ENCODE data around the gene CTSF.
A peak's percentile ranks its signal among the peaks of the same experiment; 100 is the strongest.
"Not testable (repeated sequence)": the region's sequence is repeated elsewhere in the genome, so short reads cannot be mapped to it uniquely, and the experiment has no call there.

The CTSF gene

DNA sequence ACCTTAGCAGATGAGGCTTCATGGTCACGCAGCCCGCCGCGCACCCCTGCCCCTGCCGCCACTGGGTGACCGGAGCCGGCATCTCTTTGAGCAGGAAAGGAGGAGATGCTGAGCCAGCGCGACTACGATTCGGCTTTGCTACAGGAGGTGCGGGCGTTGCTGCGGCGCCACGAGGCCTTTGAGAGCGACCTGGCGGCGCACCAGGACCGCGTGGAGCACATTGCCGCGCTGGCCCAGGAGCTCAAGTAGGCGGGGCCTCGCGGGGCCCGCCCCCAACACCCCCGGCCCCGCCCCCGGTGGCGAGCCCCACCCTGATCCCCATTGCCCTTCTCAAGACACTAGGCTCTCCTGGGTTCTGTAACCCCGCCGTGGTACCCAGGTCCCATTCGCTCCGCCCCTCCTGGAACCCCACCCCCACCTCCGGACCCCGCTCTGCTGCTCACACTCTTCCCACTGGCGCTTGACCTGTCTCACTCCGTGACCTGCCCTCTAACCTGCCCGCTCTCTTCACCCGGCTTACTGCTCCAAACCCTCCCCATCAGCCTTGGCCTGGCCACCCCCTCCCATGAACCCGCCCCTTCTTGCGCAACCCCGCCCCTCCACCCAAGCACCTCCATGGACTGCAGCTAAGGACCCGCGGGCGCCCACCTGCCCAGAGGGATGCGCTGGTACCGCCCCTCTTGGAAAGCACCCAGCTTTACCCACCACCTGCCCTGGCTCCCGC, 9.1 kb downstream of the CTSF start:
- peak; percentile 15 for DNase-seq

DNA sequence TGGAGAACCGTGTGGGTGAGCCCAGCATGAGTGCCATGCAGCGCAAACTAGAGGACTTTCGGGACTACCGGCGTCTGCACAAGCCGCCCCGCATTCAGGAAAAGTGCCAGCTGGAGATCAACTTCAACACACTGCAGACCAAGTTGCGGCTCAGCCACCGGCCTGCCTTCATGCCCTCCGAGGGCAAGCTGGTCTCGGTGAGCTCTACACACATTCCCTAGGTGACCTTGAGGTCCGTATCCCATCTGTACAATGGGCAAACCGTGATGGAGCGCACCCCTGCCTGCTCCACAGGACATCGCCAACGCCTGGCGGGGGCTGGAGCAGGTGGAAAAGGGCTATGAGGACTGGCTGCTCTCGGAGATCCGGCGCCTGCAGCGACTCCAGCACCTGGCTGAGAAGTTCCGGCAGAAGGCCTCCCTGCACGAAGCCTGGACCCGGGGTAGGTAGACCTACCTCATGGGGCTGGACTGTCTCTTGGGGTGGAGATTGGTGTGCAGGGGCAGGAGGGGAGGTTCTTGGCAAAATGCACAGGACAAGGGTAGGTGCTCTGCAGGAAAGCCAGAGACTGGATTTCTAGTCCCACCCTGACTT, 10.6 kb downstream of the CTSF start:
- DNase-seq = no peak

DNA sequence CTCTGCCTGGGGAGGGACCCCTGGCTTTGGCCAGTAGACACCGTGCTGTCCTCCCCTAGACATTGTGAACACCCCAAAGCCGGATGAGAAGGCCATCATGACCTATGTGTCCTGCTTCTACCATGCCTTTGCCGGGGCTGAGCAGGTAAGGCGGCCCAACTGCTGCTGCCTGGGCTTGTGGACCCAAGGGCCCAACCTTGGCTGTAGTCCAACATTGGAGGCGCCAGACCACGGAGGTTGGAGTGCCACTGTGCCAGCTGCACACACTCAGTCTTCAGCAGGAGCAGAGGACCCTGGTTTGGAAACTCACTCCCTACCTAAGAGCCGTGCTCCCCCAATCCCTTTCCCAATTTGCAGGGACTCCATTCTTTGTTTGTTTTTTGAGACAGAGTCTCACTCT, 12.3 kb downstream of the CTSF start:
- no peak for DNase-seq

DNA sequence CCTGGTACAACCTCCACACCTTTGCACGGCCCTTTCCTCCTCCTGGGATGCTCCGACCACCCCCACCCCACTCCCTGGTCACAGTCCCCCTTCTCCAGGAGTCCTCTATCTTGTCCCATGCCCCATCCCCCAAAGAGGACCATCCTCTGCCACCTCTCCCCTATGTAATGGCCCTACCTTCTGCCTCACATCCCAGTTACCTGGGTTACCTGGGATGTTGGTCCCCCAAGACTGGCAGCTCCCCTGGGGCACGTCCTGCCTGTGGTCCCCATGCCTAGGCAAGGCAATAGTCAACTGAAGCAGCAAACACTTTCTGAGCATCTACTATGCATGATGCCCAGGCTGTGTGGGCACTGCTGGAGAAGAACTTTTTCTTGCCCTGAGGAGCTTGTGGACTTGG, 13.0 kb downstream of the CTSF start:
- DNase-seq = no peak

DNA sequence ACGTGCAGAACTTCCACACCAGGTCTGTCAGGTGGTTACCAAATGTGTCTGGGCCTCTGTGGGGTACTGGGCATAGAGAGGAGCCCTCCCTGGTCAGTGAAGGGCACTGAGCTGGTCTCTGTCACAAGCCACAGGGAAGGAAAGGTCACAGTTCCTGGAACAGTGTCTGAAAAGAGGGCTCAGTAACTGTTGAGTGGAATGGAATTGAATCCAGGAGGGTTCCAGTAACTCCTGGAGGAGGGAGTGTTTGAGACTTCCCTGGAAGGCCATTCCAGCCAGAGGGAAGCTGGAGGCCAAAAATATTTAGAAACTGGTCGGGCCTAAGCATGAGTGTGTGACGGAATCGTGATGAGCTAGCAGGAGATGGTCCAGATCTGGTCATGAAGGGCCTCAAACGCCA, 13.8 kb downstream of the CTSF start:
- DNase-seq = no peak

DNA sequence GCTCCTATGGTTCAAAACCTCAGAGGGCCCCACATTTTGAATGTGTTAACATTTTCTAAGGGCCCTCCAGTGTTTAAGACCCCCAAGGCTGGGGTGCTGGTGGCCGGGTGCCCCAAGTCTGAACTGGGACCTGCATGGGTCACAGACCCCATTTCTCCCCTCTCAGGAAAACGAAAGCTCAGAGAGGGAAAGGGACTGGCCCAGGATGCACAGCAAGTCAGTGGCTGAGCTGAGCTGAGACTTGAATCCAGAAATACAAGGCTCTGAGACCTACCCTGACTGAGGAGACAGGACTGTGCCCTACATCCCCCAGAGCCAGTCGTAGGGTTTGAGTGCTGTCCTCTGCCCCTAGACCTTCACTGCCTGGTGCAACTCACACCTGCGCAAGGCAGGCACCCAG, 17.5 kb downstream of the CTSF start:
- no peak for DNase-seq

DNA sequence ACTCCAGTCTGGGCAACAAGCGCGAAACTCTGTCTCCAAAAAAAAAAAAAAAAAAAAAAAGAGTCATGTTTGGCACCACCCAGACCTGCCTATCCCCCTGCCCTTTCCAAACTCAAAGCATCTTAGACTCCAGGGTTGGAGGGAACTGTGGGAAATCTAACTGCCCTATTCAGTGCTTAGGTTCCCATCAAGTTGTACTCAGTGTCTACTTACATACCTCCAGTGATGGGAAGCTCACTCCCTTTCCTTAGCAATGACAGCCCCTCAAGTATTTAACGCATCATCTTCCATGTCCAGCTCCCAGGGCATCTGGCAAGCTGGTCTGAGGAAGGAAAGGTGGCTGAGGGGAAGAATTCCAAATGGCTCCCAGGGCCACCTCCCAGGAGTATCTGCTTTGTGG, 18.7 kb downstream of the CTSF start:
- DNase-seq = no peak

DNA sequence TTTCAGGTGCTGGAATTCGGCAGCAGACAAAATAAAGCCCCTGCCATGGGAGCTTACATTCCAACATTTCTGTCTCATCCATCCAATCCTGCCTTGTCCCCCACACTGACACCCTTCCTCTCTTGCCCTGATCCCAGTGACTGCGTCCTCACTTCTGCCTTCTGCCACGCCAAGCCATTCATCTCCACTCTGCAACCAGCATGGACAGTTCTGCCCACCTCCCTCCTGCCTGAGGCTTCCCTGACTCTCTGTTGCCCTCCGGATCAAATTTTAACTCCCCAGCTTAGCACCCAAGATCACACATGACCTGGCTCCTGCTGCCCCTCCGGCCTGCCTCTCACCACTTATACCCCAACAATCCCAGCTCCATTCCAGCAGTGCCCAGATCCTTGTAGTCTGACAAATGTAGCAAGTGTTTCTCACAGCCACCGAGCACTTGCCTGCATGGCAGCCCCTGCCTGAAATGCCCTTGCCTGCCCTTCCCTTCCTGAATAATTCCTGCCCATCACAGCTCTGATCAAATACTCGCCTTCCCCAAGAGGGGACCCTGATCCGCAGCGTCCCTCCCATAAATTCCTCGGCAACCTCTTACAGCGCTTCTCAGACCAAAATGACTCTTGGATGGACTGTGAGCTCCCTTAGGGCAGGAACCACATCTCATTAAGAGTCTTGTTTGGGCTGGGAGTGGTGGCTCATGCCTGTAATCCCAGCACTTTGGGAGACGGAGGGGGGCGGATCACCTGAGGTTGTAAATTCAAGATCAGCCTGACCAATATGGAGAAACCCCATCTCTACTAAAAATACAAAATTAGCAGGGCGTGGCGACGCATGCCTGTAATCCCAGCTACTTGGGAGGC, 19.4 kb downstream of the CTSF start:
- DNase-seq = no peak

DNA sequence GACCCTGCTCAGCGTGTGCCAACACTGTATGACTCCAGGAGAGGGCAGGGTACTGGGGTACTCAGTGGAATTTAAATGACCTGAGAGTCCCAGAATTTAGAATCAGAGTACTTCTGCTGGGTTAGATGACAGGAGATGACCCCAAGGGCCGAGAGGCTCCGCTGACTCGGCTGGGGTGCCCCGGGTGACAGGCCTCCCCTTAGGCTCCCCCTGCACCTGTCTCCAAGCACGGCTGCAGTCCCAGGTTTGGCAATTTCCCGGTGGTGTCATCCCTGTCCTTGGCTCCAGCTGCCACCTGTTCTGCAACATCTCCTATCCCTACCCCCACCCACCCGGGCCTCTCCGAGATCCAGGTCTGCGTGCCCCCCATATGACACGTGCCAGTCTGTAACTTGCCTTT, 20.4 kb downstream of the CTSF start:
- no peak for DNase-seq

DNA sequence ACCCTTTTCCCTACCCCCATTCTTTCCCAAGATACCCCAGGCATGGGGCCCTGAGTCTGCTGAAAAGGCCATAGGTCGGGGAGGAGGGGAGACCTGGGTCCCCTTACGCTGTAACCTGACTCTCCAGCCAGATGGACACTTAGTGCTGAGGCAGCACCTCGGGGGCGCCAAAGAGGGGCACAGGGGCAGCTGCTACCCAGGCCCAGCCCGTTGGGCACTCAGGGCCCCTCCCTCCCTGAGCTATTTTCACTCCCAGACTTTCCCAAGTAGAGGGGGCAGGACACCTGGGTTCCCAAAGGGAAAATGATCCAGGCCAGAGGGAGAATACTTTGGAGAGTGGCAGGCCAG, 20.8 kb downstream of the CTSF start:
- no peak for DNase-seq

DNA sequence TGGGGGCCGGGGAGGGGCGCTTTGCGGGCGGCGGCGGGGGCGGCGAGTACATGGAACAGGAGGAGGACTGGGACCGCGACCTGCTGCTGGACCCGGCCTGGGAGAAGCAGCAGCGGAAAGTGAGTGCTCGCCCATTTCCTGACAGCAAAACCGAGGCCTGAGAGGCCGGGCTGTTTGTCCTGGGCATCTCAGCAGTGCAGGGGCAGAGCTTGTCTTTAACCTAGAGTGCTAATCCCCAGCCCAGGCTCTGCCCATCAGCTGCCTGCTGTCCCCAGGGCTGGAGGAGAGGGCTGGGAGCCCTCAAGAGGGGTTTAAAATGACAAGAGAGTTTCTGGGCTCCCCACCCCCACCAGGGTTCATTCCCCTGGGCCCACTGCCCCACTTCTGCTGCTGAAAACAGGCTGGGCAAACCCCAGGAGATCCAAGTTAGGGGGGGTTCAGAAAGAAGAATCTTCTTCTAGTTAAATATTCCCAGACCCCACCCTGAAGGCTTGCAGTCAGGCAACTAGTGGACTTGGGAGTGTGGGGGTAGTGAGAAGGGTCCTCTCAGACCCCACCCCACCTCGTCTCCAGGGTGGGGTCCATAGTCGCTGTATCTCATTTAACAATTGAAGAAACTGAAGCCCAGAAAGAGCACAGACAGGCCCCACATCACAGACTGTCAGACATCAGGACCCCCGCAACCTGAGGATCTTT, 21.3 kb downstream of the CTSF start:
- DNase-seq = no peak

DNA sequence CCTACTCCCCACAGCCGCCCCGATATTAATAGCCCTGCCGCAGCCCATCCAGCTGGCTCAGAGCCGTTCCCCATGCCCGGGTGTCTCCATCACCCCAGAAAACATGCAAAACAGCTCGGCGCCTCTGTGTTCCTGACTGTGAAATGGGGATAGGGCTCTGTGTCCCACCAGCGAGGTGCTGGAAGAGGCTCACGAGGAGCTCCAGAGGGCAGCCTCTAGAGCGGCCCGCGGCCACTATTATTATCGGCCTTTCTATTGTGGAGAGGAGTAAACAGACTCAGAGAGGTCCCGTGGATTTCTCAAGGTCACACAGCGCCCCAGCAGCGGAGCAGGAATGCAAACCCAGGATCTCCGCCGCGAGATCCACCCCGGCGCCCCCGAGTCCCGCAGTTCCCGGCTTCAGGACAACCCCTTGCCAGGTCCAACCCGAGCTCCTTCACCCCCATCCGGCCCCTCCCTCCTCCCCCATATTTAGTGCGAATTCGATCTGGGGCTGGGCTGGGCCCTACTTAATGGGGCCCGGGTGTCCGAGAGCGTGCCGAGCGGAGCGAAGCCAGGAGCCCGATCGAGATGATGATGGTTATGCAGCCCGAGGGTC, 21.9 kb downstream of the CTSF start, which contains the start of gene ACTN3:
Gene ACTN3 (plus strand): TSS at position 536 of the 598 bp plus-strand sequence. CDS start 35 bp downstream, at position 571.
- DNase-seq = peak; percentile 45

DNA sequence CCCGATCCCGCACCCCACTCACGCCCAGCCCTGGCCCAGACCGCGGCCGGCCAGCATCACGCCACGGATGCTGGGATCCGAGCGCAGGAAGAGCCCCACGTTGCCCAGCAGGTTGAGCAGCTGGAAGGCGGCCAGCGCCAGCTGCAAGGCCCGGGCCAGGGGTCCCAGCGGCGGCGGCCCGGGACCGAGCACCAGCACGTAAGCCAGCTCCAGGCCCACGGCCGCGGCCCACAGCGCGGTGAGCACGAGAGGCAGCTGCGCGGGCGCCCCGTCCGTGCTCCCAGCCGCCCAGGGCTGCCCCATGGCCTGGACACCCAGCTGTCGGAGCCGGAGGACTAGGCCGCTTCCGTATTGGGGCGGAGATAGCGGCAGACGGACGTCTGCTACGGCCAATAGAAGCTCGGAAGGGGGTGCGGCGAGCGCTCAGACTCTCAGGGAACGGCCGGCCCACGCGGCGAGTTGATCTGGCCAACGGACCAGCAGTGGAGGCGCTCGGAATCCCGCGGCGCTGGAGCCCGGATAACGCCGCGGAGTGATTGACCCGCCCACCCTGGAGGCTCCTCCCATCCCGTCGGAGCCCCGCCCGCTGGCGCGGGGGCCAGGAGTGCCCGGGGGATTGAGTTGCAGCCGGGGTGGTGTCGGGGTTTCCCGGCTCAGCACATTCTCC, 22.6 kb downstream of the CTSF start, which contains the start of gene ZDHHC24:
Gene ZDHHC24 (minus strand): TSS at position 348 of the 667 bp plus-strand sequence. CDS start 45 bp downstream, at position 303.
- peak; percentile 98 for DNase-seq

DNA sequence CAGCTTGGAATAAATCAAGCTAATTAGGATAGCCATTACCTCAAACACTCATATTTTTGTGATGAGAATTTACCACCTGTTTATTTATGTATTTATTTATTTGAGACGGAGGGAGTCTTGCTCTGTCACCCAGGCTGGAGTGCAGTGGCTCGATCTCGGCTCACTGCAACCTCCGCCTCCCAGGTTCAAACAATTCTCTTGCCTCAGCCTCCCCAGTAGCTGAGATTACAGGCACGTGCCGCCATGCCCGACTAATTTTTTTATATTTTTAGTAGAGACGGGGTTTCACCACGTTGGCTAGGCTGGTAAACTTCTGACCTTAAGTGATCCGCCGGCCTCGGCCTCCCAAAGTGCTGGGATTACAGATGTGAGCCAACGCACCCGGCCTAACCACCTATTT, 23.5 kb downstream of the CTSF start:
- not testable (repeated sequence) for DNase-seq

DNA sequence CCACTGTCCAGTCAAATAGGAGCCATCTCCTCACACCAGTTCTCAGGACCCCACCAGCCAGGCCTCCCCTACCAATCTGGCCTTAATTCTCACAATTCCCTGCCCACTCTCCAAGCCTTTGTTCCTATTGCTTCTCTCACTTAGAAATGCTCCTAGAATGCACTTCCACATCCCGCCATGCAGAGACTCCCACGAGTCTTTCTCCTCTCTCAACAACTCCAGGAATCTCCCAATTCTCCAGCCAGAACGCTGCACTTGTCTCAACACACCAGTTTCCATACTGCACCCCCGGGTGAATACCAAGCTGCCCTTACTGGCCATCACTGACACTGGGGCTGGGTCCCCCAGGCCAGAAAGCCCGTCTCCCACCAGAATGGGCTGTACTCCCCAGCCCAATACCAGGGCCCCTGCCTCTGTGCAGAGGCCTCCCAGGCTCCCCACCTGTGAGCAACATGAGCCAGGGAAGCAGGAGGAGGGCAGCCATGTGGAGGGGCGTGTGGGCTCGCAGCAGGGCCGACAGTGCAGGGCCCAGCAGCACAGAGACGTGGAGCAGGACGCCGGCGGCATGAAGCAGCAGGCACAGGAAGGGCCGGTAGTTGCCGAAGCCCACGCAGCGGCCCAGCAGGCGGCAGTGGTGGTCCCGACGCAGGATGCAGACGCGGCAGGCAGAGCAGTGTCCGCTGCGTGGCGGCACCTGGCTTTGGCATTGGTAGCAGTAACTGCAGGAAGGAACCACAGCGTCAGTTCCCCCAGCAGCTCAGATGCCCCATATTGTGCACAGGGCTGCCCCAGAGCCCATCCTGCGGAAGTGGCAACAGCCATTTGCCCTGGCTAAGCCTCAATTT, 24.9 kb downstream of the CTSF start:
- peak; percentile 35 for DNase-seq

DNA sequence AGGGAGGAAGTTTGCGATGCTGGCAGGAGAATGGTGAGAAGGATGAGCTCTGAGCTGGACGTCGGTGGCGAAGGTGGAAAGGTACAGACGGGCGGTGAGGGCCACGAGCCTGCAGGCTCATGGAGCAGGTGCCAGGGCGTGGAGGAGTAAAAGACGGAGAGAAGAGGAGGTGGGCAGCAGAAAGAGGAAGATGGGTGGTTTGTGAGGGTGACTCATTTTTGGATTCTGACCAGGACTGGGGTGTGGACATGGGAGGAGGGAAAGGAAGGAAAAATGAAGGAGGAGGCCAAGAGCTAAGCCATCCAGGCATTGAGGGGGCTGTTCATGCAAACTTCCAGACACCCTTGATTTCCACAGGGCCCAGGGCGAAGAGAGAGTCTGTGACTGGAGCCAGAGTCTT, 26.0 kb downstream of the CTSF start:
- no peak for DNase-seq

DNA sequence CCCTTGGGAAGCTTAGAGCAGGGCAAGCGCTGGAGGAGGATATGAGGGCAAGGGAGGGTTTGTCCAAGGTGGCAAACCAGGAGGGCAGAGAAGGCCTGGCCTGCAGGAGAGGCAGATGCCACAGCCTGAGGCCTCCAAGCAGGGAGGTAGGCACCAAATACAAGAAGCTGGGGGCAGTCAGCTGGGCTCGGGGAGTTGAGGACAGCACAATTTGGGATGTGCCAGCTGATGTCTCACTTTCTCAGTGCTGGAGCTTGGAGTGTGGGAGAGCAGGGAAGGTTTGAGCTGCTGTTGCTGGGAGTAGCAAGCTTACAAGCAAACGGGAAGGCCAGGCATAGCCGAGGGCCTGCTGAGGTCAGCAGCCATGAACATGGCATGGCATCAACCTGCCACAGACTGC, 26.5 kb downstream of the CTSF start:
- no peak for DNase-seq

DNA sequence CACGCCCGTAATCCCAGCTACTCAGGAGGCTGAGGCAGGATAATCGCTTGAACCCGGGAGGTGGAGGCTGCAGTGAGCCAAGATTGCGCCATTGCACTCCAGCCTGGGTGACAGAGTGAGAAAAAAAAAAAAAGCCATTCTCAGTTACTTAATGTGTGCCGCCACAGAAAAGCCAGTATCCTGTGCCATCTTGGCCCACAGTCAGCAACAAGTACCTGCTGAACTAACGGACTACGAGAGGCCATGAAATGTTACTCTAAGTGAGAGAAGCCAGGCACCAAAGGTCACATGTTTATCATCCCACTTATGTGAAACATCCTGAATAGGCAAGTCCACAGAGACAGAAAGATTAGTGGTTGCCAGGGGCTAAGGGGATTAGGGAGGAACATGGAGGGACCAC, 27.8 kb downstream of the CTSF start:
- DNase-seq = not testable (repeated sequence)

DNA sequence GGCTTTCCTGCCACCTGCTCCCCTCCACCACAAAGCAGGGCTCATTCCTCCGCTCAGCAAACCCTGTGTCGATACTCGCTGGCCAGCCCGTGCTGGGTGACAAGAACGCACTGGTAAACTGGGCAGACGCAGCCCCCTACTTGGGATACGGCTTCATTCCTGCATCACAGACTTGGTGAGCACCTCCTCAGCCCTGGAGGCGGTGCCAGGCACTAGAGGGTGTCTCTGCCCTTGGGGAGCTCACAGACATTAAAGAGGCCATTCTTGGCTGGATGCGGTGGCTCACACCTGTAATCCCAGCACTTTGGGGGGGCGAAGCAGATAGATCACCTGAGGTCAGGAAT, 28.6 kb downstream of the CTSF start:
- DNase-seq = no peak

DNA sequence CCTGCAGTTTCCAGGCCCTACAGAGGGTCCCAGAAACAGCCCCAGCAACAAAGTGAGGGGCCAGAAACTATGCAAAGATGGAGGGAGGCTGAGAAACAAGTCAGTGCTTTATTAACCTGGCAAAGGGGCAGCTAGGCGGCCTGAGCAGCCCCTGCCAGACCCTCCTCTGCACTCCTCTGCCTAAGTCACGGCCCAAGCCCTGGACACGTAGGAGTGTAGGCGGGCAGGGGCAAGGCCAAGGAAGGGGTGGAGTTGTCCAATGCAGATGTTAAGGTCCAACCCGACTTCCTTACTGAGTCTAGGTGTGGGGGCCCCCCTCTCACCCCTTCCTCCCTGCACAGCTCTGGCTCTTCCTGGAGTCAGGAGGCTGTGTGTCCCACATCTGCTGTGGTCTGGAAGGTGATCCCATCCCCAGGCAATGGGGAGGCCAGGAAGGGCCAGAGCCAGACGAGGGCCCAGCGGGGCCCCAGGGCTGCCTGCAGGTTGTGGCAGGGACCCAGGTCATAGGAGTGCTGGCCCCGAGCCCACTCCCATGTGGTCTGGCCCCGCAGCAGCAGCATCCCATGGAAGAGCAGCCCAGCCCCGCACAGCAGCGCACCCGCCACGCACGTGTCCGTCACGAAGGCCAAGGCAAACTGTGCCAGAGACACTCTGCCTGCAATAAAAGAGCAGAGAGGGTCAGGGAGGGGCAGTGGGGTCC, 29.1 kb downstream of the CTSF start:
- DNase-seq = no peak

All from fibroblast of skin of scalp (primary cell).